HG03135 (cell line): ENCODE data around the gene NOSIP.

ENCODE experiments used
- ATAC-seq: cut with Tn5 transposase; IDR thresholded peaks from one replicate; pipeline ENCODE4 v1.9.1; 2021; ENCODE audit warnings: mild to moderate bottlenecking, moderate library complexity; ENCODE audit not compliant: unreplicated experiment

Gene NOSIP

GRCh38 chr19:49574206-49574755, 6.1 kb downstream of the NOSIP start:
- no peak for ATAC-seq

GRCh38 chr19:49573425-49573824, 6.9 kb downstream of the NOSIP start:
- ATAC-seq, result no peak

GRCh38 chr19:49573009-49573408, 7.3 kb downstream of the NOSIP start:
- ATAC-seq, result no peak

GRCh38 chr19:49570997-49571676, 9.2 kb downstream of the NOSIP start:
- no peak for ATAC-seq

- ATAC-seq, result no peak
These were observed 10.1 kb downstream of the NOSIP start for GRCh38 chr19:49570138-49570856.

- no peak for ATAC-seq
These were observed 12.4 kb downstream of the NOSIP start for GRCh38 chr19:49567861-49568441.

GRCh38 chr19:49566302-49566701, 14.1 kb downstream of the NOSIP start:
- no peak for ATAC-seq

GRCh38 chr19:49565261-49565660, 15.1 kb downstream of the NOSIP start:
- ATAC-seq, result no peak

GRCh38 chr19:49564616-49565045, 15.7 kb downstream of the NOSIP start:
- ATAC-seq, result no peak

- ATAC-seq, result no peak
These were observed 19.9 kb downstream of the NOSIP start for GRCh38 chr19:49560358-49560900.

GRCh38 chr19:49559928-49560327, 20.4 kb downstream of the NOSIP start:
- ATAC-seq, result no peak

GRCh38 chr19:49559443-49559842, 20.9 kb downstream of the NOSIP start:
- ATAC-seq, result no peak

GRCh38 chr19:49558591-49558990, 21.8 kb downstream of the NOSIP start:
- ATAC-seq, result no peak

- no peak for ATAC-seq
These were observed 22.6 kb downstream of the NOSIP start for GRCh38 chr19:49557641-49558325.

GRCh38 chr19:49556412-49557398, 23.7 kb downstream of the NOSIP start:
- ATAC-seq, result no peak

- no peak for ATAC-seq
These were observed 24.6 kb downstream of the NOSIP start for GRCh38 chr19:49555600-49556411.

GRCh38 chr19:49554701-49555181, 25.6 kb downstream of the NOSIP start:
- no peak for ATAC-seq

GRCh38 chr19:49553451-49554271, 26.7 kb downstream of the NOSIP start:
- ATAC-seq, result no peak
